ENCODE data around the gene SLC25A52. TPM values are rescaled to one million over a fixed set of nuclear protein-coding genes. Genes with fewer than 3 reads are reported as not detected.

SLC25A52 gene
- polyA plus RNA-seq, 1 of the 3 experiments (the other 2 are of a cell fraction): 0.03 TPM

DNA sequence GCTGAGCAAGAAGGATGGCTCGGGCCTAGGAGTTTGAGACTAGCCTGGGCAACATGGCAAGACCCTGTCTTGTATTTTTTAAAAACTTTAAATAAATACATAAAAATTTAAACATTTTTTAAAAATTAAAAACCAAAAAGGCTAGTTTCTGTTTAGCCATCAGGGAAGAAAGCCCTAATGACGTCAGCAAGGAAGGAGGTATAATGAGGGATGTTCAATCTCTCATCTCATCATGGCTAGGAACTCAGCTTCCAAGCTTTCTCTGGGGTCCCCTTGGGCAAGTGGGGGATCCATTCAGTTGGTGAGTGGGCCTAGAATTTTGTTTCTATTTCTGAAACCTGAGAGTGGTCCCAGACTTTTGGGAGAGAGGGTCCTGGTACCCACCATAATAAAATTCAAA is 35.1 kb upstream of the SLC25A52 start:
- H3K9me2 ChIP-seq: no peaks in the 10 kb centered on the region
- H3K4me2 ChIP-seq: no peak overlapping the region
- H3K36me3 ChIP-seq (replicated peaks in 1 of 2; ENCODE audit: control insufficient read depth in 1 of 2, insufficient read depth in 2 of 2, low read length in 1 of 2): no peaks in the 10 kb centered on the region
- CTCF ChIA-PET: interaction anchor here (1.3 kb wide), 1 partner anchor 74 kb away, joined by 4 read pairs; no protein-coding TSS in a partner anchor
- WGBS (ENCODE audit: low lambda C conversion rate): 9% methylated on average over 2 of the region's 2 CpGs
- no peaks in the 10 kb centered on the region for H3F3A ChIP-seq (replicated peaks; ENCODE audit: insufficient read depth)
- H4K20me1 ChIP-seq (ENCODE audit: insufficient read depth): no peaks in the 10 kb centered on the region
- no peaks in the 10 kb centered on the region for H3K27me3 ChIP-seq (ENCODE audit: insufficient read depth)
- no peaks in the 10 kb centered on the region for H3K79me2 ChIP-seq (ENCODE audit: insufficient read depth)
- POLR2A ChIA-PET: no interaction called here
- H3K27ac ChIP-seq (ENCODE audit: low read depth in 2 of 2, low read length in 1 of 2): no peak overlapping the region
- no peaks in the 10 kb centered on the region for H3K9me3 ChIP-seq
- no peak overlapping the region for H2AFZ ChIP-seq (ENCODE audit: low read depth)
- H3K4me3 ChIP-seq (ENCODE audit: low read depth in 2 of 2, low read length in 1 of 2): no peak overlapping the region
- TF ChIP-seq, protein P1, sequence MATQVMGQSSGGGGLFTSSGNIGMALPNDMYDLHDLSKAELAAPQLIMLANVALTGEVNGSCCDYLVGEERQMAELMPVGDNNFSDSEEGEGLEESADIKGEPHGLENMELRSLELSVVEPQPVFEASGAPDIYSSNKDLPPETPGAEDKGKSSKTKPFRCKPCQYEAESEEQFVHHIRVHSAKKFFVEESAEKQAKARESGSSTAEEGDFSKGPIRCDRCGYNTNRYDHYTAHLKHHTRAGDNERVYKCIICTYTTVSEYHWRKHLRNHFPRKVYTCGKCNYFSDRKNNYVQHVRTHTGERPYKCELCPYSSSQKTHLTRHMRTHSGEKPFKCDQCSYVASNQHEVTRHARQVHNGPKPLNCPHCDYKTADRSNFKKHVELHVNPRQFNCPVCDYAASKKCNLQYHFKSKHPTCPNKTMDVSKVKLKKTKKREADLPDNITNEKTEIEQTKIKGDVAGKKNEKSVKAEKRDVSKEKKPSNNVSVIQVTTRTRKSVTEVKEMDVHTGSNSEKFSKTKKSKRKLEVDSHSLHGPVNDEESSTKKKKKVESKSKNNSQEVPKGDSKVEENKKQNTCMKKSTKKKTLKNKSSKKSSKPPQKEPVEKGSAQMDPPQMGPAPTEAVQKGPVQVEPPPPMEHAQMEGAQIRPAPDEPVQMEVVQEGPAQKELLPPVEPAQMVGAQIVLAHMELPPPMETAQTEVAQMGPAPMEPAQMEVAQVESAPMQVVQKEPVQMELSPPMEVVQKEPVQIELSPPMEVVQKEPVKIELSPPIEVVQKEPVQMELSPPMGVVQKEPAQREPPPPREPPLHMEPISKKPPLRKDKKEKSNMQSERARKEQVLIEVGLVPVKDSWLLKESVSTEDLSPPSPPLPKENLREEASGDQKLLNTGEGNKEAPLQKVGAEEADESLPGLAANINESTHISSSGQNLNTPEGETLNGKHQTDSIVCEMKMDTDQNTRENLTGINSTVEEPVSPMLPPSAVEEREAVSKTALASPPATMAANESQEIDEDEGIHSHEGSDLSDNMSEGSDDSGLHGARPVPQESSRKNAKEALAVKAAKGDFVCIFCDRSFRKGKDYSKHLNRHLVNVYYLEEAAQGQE (IDR thresholded peaks at IDR 0.05; ENCODE audit: low read depth, low read length): no peak
- TF ChIP-seq SMC3 (IDR thresholded peaks at IDR 0.05; ENCODE audit: low read depth, low read length): no peak
- H3K4me1 ChIP-seq (ENCODE audit: control insufficient read depth in 1 of 2, insufficient read depth in 2 of 2, low read depth in 1 of 2, low read length in 1 of 2): no peaks in the 10 kb centered on the region
- DNase-seq: no peak
- no peak overlapping the region for H3K9ac ChIP-seq

DNA sequence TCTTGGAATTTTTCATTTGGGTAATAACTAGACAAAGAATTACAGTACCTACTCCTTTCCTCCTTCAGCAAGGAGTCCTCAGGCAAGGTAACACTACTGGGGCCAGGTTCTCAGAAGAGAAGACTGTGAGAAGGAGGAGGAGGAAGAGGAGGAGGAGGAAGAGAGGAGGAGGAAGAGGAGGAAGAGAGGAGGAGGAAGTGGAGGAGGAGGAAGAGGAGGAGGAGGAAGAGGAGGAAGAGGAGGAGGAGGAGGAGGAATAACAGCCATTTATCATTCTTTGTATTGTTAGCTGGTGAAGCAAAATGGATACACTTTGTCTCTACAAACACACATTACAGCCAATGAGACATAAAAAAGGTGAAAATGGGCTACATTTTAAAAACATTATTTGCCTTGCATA is 32.9 kb upstream of the SLC25A52 start:
- H3K4me3 ChIP-seq (ENCODE audit: low read depth in 2 of 2, low read length in 1 of 2): no peak overlapping the region
- no peaks in the 10 kb centered on the region for H3F3A ChIP-seq (replicated peaks; ENCODE audit: insufficient read depth)
- H3K27me3 ChIP-seq (ENCODE audit: insufficient read depth): no peaks in the 10 kb centered on the region
- no peak for DNase-seq
- no peaks in the 10 kb centered on the region for H3K9me2 ChIP-seq
- TF ChIP-seq RCOR1 (IDR thresholded peaks at IDR 0.05; ENCODE audit: low read length): no peak
- no peak overlapping the region for H3K4me2 ChIP-seq
- no peaks in the 10 kb centered on the region for H3K4me1 ChIP-seq (ENCODE audit: control insufficient read depth in 1 of 2, insufficient read depth in 2 of 2, low read depth in 1 of 2, low read length in 1 of 2)
- H3K36me3 ChIP-seq (replicated peaks in 1 of 2; ENCODE audit: control insufficient read depth in 1 of 2, insufficient read depth in 2 of 2, low read length in 1 of 2): no peaks in the 10 kb centered on the region
- no peaks in the 10 kb centered on the region for H4K20me1 ChIP-seq (ENCODE audit: insufficient read depth)
- no peak overlapping the region for H3K27ac ChIP-seq (ENCODE audit: low read depth in 2 of 2, low read length in 1 of 2)
- no peaks in the 10 kb centered on the region for H3K9me3 ChIP-seq
- no peaks in the 10 kb centered on the region for H3K79me2 ChIP-seq (ENCODE audit: insufficient read depth)
- no peak overlapping the region for H3K9ac ChIP-seq
- CTCF ChIA-PET: interaction anchor here (1.1 kb wide), 1 partner anchor 16 kb away, joined by 3 read pairs; no protein-coding TSS in a partner anchor
- POLR2A ChIA-PET: no interaction called here
- H2AFZ ChIP-seq (ENCODE audit: low read depth): no peak overlapping the region

DNA sequence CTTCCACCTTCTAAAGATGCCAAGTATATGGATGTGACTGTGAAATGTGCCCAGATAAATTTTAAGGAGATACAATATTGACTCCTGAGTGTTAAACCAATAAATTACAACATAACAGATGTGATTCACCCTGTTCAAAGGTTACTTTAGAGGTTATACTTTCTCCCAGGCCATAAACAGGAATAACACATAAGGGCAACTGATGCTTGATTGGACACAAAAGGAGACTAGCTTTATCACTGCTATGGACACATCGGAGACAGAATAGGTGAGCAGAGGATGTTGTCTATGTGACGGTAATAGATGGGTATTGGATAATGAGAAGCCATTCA is 31.9 kb upstream of the SLC25A52 start:
- 61% methylated on average over 2 of the region's 2 CpGs for WGBS (ENCODE audit: low lambda C conversion rate)
- Histone ChIP-seq H3F3A (replicated peaks; ENCODE audit: insufficient read depth) (no peaks in the 10 kb centered on the region), H3K9me3 (no peaks in the 10 kb centered on the region), H3K9ac (no peak overlapping the region), H3K36me3 (replicated peaks in 1 of 2; ENCODE audit: control insufficient read depth in 1 of 2, insufficient read depth in 2 of 2, low read length in 1 of 2) (no peaks in the 10 kb centered on the region), H3K4me2 (no peak overlapping the region), H3K4me3 (ENCODE audit: low read depth in 2 of 2, low read length in 1 of 2) (no peak overlapping the region), H4K20me1 (ENCODE audit: insufficient read depth) (no peaks in the 10 kb centered on the region), H3K27ac (ENCODE audit: low read depth in 2 of 2, low read length in 1 of 2) (no peak overlapping the region), H3K79me2 (ENCODE audit: insufficient read depth) (no peaks in the 10 kb centered on the region), H3K4me1 (ENCODE audit: control insufficient read depth in 1 of 2, insufficient read depth in 2 of 2, low read depth in 1 of 2, low read length in 1 of 2) (no peaks in the 10 kb centered on the region), H2AFZ (ENCODE audit: low read depth) (no peak overlapping the region), H3K27me3 (ENCODE audit: insufficient read depth) (no peaks in the 10 kb centered on the region), H3K9me2 (no peaks in the 10 kb centered on the region)
- DNase-seq: no peak
- ChIA-PET CTCF (no interaction called here), POLR2A (no interaction called here)
- no peak for TF ChIP-seq FOSL2 (IDR thresholded peaks at IDR 0.05; ENCODE audit: borderline replicate concordance, low read depth)
- no peak for TF ChIP-seq RXRA (IDR thresholded peaks at IDR 0.05; ENCODE audit: borderline replicate concordance, low read depth)
- TF ChIP-seq TAF1 (IDR thresholded peaks at IDR 0.05; ENCODE audit: borderline replicate concordance, low read depth, low read length): no peak
- no peak for TF ChIP-seq CHD2 (IDR thresholded peaks at IDR 0.05; ENCODE audit: low read length, partially characterized antibody)
- TF ChIP-seq TEAD4 (IDR thresholded peaks at IDR 0.05; ENCODE audit: borderline replicate concordance, insufficient read depth): no peak
- no peak for TF ChIP-seq RFX5 (IDR thresholded peaks at IDR 0.05; ENCODE audit: low read length)
- TF ChIP-seq ELF1 (IDR thresholded peaks at IDR 0.05): no peak
- no peak for TF ChIP-seq FOXJ3 (CRISPR knock-in tag; IDR thresholded peaks at IDR 0.05)
- no peak for TF ChIP-seq POLR2AphosphoS5 (IDR thresholded peaks at IDR 0.05; ENCODE audit: low read depth, low read length)
- TF ChIP-seq EP300 (IDR thresholded peaks at IDR 0.05; ENCODE audit: borderline replicate concordance in 1 of 2, low read depth in 1 of 2, low read length in 1 of 2): no peak
- no peak for TF ChIP-seq SMC3 (IDR thresholded peaks at IDR 0.05; ENCODE audit: low read depth, low read length)
- no peak for TF ChIP-seq NFIC (IDR thresholded peaks at IDR 0.05; ENCODE audit: borderline replicate concordance)
- TF ChIP-seq, protein P2, sequence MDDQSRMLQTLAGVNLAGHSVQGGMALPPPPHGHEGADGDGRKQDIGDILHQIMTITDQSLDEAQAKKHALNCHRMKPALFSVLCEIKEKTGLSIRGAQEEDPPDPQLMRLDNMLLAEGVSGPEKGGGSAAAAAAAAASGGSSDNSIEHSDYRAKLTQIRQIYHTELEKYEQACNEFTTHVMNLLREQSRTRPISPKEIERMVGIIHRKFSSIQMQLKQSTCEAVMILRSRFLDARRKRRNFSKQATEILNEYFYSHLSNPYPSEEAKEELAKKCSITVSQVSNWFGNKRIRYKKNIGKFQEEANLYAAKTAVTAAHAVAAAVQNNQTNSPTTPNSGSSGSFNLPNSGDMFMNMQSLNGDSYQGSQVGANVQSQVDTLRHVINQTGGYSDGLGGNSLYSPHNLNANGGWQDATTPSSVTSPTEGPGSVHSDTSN (IDR thresholded peaks at IDR 0.05): no peak
- TF ChIP-seq, protein P3, sequence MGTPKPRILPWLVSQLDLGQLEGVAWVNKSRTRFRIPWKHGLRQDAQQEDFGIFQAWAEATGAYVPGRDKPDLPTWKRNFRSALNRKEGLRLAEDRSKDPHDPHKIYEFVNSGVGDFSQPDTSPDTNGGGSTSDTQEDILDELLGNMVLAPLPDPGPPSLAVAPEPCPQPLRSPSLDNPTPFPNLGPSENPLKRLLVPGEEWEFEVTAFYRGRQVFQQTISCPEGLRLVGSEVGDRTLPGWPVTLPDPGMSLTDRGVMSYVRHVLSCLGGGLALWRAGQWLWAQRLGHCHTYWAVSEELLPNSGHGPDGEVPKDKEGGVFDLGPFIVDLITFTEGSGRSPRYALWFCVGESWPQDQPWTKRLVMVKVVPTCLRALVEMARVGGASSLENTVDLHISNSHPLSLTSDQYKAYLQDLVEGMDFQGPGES (IDR thresholded peaks at IDR 0.05; ENCODE audit: low read depth, low read length): no peak

Data from SK-N-SH (cell line).